ENCODE measurements around the gene ATP8B4.

DNA sequence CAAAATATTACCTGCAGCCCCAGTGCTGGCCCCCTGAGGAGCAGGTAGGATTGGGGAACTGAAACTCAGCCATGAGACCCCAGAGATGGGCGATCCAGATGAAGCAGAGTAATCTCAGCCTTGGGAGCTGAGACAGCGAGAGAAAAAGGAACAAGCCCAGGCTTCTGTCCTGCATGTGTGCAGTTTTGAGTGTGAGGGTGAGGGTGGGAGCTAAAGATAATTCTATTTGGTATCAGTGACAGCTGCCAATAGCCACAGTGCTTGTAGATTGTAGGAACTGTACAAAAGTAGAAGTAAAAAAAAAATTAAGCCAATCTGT lies 5.9 kb downstream of the ATP8B4 start:
- TF ChIP-seq SIN3A (IDR thresholded peaks at IDR 0.05; ENCODE audit: borderline replicate concordance, insufficient read depth, low read depth, low read length) (no peak), POLR2AphosphoS5 (IDR thresholded peaks at IDR 0.05; ENCODE audit: low read depth, low read length) (no peak)
- TF ChIP-seq, protein P1, sequence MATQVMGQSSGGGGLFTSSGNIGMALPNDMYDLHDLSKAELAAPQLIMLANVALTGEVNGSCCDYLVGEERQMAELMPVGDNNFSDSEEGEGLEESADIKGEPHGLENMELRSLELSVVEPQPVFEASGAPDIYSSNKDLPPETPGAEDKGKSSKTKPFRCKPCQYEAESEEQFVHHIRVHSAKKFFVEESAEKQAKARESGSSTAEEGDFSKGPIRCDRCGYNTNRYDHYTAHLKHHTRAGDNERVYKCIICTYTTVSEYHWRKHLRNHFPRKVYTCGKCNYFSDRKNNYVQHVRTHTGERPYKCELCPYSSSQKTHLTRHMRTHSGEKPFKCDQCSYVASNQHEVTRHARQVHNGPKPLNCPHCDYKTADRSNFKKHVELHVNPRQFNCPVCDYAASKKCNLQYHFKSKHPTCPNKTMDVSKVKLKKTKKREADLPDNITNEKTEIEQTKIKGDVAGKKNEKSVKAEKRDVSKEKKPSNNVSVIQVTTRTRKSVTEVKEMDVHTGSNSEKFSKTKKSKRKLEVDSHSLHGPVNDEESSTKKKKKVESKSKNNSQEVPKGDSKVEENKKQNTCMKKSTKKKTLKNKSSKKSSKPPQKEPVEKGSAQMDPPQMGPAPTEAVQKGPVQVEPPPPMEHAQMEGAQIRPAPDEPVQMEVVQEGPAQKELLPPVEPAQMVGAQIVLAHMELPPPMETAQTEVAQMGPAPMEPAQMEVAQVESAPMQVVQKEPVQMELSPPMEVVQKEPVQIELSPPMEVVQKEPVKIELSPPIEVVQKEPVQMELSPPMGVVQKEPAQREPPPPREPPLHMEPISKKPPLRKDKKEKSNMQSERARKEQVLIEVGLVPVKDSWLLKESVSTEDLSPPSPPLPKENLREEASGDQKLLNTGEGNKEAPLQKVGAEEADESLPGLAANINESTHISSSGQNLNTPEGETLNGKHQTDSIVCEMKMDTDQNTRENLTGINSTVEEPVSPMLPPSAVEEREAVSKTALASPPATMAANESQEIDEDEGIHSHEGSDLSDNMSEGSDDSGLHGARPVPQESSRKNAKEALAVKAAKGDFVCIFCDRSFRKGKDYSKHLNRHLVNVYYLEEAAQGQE (IDR thresholded peaks at IDR 0.05; ENCODE audit: insufficient read depth in 1 of 2, low read depth in 2 of 2, low read length in 1 of 2): no peak

All from Panc1 (cell line).